Transverse colon (tissue), 4 donors: ENCODE measurements around the gene PCSK5.

Experiments
- CTCF ChIP-seq, 5 experiments: fragments of 200-600 bp in 3 of 5; fragments of 450-650 bp in 2 of 5; sonication (generic) in 3 of 5; IDR thresholded peaks; 1 replicate in 2 of 5; 2 replicates in 3 of 5; pipeline ENCODE4 v1.5.1; 2016 to 2017; ENCODE audit warnings: antibody characterized with exemption in 5 of 5, inconsistent platforms in 3 of 5, mild to moderate bottlenecking in 2 of 5, moderate library complexity in 1 of 5
- EP300 ChIP-seq: sonication (generic); formaldehyde crosslinking; IDR thresholded peaks from one replicate; pipeline ENCODE4 v1.6.1; 2017; ENCODE audit warnings: antibody characterized with exemption, low read depth
- POLR2A ChIP-seq: fragments of 450-650 bp; IDR thresholded peaks from one replicate; pipeline ENCODE4 v1.6.1; 2016; ENCODE audit warnings: antibody characterized with exemption, mild to moderate bottlenecking, moderate library complexity
- POLR2AphosphoS5 ChIP-seq, 3 donors: sonication (generic); formaldehyde crosslinking; IDR thresholded peaks; one replicate each; pipeline ENCODE4 v1.6.1; 2016; ENCODE audit warnings: antibody characterized with exemption in 3 of 3

DNA sequence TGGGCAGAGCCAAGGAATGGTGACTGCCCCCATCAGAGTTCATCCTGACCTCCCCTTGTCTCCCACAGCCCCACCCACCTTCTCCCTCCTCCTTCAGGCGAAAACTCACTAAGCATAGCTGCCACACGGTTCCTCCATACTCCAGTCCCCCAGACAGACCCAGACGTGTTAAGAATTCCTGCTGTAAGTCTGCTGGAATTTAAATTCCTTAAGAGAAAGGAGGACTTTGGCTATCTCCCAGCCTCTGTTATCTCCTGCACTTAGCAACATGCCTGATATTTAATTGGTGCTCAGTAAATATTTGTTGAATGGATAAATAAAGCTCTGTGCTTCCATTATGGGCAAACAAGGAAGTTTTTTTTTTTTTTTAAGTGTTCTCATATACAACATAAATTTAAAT, 290.1 kb downstream of the PCSK5 start:
- no peak for TF ChIP-seq CTCF (IDR thresholded peaks at IDR 0.05)
- no peak for TF ChIP-seq POLR2A
- no peak for TF ChIP-seq POLR2AphosphoS5 (IDR thresholded peaks at IDR 0.05)
- no peak for TF ChIP-seq EP300
